ENCODE results near the gene MXD1.

DNA sequence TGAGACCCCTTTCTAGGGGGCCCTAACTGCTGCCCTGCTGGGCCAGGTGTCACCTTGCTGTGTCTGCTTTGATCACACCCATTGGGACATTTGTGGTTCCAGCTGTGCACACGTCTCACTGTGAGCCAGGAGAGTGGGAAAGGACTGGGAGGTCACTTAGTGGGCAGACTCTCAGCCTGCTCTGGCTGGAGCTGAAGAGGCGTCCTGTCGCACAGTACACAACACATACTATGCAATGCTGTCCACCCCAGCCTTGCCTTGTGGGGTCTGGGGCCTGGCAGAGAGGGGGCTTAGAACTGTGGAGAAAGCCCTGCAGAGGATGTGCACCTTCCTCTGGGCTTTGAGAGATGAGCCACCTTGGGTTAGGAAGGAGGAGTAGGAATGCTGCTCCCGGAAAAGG, 71.8 kb downstream of the MXD1 start:
- TF ChIP-seq POLR2A (IDR thresholded peaks at IDR 0.05) = no peak
- TF ChIP-seq, protein P1, sequence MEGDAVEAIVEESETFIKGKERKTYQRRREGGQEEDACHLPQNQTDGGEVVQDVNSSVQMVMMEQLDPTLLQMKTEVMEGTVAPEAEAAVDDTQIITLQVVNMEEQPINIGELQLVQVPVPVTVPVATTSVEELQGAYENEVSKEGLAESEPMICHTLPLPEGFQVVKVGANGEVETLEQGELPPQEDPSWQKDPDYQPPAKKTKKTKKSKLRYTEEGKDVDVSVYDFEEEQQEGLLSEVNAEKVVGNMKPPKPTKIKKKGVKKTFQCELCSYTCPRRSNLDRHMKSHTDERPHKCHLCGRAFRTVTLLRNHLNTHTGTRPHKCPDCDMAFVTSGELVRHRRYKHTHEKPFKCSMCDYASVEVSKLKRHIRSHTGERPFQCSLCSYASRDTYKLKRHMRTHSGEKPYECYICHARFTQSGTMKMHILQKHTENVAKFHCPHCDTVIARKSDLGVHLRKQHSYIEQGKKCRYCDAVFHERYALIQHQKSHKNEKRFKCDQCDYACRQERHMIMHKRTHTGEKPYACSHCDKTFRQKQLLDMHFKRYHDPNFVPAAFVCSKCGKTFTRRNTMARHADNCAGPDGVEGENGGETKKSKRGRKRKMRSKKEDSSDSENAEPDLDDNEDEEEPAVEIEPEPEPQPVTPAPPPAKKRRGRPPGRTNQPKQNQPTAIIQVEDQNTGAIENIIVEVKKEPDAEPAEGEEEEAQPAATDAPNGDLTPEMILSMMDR (IDR thresholded peaks at IDR 0.05) = no peak
